GM12872 (cell line): ENCODE measurements around the gene SNRPB.

Experiments
- TF ChIP-seq, protein P1 (sequence below): IDR thresholded peaks from 3 replicates; pipeline ENCODE4 v1.5.1; 2011; ENCODE audit warnings: low read depth, mild to moderate bottlenecking, low read length, moderate library complexity; ENCODE audit not compliant: insufficient read depth

SNRPB gene

DNA sequence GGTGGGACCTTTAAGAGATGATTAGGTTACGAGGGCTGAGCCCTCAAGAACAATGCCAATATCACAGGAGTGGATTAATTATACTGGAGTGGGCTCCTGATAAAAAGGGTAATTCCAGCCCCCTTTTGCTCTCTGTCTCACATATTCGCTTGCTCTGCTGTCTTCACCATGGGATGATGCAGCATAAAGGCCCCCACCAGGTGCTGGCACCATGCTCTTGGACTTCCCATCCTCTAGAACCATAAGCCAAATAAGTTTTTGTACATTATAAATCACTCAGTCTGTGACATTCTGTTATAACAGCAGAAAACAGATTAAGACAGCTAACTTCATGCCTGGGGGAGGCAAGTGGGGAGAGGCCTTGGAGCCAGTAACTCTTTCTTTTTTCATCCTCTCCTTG lies 9.8 kb upstream of the SNRPB start:
- TF ChIP-seq, protein P1, sequence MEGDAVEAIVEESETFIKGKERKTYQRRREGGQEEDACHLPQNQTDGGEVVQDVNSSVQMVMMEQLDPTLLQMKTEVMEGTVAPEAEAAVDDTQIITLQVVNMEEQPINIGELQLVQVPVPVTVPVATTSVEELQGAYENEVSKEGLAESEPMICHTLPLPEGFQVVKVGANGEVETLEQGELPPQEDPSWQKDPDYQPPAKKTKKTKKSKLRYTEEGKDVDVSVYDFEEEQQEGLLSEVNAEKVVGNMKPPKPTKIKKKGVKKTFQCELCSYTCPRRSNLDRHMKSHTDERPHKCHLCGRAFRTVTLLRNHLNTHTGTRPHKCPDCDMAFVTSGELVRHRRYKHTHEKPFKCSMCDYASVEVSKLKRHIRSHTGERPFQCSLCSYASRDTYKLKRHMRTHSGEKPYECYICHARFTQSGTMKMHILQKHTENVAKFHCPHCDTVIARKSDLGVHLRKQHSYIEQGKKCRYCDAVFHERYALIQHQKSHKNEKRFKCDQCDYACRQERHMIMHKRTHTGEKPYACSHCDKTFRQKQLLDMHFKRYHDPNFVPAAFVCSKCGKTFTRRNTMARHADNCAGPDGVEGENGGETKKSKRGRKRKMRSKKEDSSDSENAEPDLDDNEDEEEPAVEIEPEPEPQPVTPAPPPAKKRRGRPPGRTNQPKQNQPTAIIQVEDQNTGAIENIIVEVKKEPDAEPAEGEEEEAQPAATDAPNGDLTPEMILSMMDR, result no peak

DNA sequence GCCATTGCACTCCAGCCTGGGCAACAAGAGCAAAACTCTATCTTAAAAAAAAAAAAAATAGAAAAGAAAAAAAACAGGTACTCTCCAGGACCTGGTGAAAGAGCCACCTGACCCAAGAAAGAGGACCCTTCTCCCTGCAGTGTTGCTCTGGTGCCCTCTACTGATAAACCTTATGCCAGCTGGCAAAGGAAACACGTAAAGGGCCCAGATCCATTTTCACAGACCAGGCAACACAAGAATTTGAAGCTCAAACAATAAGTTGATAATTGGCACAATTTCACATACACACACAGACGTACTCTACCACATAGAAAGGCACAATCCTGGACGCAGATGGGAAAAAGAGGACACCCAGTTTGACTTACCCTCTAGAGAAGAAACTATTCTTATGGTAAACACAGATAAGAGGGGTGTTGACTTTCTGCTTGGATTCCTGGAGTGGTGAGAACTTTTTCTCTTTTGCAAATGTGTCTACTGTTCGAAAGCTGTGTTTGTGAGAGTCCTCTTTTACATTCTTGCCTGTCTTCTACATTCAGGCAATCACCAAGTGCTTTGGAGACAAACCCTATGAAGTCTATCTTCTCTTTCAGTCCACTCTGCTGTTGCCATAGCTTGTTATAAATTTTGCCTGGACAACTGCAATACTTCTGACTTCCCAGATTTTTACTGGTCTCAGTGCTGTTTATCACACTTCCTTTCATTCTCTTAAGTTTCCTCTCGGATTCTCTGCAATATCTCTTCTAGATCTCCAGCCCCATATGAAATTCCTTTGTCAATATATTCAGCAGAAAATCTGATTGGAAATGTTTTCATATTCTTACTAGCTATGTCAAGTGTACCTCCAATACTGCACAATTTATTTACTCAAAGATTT lies 6.4 kb upstream of the SNRPB start:
- TF ChIP-seq, protein P1, result no peak

DNA sequence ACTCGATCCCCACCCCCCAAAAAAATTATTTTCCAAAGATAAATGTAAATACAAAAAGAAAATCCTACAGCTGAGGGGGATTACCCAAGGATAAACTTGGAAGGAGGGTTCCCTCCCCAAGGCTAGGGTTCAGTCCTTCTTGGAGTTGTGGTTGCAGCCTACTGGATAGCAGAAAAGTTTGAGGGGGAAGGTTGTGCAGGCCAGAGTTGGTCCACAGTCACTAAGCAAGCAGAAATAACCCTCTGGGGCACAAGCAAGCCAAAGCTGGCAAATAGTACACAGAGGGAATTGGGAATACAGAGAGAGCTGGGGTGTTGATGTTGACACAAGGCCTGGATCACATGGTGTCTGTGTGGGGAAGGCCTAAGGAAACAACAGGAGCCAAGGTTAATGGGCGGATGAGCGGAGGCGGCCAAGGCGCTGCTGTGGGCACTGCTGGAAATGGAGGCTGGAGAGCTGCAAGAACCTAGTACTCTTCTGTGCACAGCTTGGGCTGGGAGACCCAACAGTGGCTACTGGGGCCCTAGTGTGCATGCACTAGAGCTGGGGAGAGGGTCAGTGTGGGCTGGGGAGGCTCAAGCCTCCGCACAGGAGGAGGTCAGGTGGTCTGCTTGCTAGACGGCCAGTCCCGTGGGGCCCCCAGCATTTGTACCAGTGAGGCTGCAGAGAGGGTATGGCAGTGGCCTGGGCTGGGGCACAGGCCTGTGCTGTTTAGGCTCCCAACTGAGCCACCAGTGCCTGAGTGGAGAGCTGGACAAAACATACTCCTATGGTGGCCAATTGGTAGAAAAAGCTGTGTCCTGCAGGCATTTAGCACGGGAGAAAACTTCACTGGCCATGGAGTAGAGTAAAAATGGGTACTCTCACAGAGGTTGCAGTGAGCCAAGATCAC lies 5.5 kb upstream of the SNRPB start:
- TF ChIP-seq, protein P1, result no peak

DNA sequence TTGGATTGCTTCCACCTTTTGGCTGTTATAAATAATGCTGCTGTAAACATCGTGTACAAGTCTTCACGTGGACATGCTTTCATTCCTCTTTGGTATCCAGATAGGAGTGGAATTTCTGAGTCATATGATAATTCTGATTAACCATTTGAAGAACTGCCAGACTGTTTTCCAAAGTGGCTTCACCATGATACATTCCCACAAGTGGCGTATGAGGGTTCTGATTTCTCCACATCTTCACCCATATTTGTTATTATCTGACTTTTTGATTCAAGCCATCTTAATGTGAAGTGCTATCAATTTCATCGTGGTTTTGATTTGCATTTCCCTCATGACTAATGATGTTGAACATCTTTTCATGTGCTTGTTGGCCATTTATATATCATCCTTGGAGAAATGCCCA lies 2.9 kb upstream of the SNRPB start:
- TF ChIP-seq, protein P1, result no peak

DNA sequence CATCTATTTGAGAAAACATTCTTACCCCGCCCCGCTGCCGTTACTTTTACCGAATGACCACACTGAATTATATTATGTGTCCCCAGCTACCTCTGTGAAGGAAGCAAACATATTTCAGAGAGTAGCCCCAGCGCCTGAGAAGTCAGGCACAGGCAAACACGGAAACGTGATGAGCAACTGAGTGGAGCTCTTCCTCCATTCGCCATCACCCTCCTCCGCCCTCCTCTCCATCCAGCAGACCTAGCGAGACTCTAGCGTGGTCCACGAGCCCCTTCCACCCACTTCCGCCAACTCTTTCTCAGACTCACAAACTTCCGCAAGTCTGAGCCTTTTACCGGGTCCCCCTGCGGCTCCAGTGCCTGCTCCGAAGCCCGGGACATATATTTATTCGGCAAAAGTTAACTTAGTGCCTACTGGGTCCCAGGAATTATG lies 582 bp downstream of the SNRPB start:
- TF ChIP-seq, protein P1, result no peak

DNA sequence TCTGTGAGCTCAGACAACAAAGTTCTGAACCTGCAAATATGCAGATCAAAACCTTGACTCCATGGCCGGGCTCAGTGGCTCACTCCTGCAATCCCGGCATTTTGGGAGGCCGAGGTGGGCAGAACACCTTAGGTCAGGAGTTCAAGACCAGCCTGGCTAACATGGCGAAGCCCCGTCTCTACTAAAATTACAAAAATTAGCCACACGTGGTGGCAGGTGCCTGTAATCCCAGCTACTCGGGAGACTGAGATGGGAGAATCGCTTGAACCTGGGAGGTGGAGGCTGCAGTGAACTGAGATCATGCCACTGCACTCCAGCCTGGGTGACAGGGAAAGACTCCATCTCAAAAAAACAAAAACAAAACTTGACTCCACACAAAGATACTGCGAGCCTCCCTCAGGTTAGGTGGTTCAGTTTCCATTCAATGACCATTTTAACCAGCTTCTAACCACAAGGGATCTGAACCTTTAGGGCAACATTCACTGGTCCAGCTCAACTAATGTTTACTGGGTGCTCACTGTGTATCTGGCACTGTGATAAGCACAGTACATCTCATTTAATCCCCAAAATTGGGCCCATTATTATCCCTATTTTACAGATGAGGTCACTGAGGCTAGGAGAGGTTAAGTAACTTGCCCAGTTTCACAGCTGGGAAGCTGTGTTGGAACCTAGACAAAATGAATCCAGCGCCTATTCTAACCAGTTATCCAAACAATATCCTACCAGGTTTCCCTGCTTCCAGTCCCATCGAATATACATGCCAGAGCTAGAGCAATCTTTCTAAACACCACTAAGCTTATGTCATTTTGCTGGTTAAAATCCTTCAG lies 1.8 kb downstream of the SNRPB start:
- TF ChIP-seq, protein P1, result no peak

DNA sequence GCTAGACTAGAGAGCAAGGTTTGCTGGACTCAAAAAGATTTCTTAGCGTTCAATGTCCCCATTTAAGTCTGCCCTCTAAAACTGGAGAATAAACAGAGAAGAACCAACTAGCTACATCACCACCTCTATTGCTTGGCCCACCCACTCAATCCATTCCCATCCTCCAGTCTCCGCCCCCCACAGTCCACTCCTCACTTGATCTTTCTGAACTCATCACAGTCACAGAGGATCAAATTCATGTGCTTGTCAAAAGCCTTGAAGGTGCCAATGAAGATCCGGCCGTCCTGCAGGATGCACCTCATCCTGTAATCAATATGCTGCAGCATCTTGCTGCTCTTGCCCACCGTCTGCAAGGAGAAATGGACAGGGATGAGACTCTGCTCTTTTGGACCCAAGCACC lies 3.2 kb downstream of the SNRPB start:
- TF ChIP-seq, protein P1, result no peak
